Spleen (tissue), 11 donors: Measurements from ENCODE around the gene TOP3B. TPM values are rescaled to one million over a fixed set of nuclear protein-coding genes. Genes with fewer than 3 reads are reported as not detected.
A peak's percentile ranks its signal among the peaks of the same experiment; 100 is the strongest.

Source experiments
- DNase-seq: peaks from one replicate; pipeline ENCODE4 v3.0.0-alpha.2; 2020
- H3K27ac ChIP-seq, 8 donors: fragments of 200-600 bp; sonication (generic) in 7 of 8; 1 replicate in 4 of 8; 2 replicates in 4 of 8; pipeline versions ENCODE4 v1.5.0 to v1.8.0; 2016 to 2021; ENCODE audit warnings: inconsistent platforms in 4 of 8, mild to moderate bottlenecking in 4 of 8, moderate library complexity in 1 of 8
- H3K27me3 ChIP-seq, 7 donors: fragments of 200-600 bp; sonication (generic) in 6 of 7; replicated peaks in 1 of 7; 1 replicate in 4 of 7; 2 replicates in 3 of 7; pipeline versions ENCODE4 v1.5.0 to v1.8.0; 2016 to 2021; ENCODE audit warnings: inconsistent platforms in 3 of 7, mild to moderate bottlenecking in 1 of 7
- H3K36me3 ChIP-seq, 6 donors: fragments of 200-600 bp; sonication (generic) in 5 of 6; 1 replicate in 4 of 6; 2 replicates in 2 of 6; pipeline versions ENCODE4 v1.5.0 to v1.8.0; 2016 to 2021; ENCODE audit warnings: inconsistent platforms in 2 of 6
- H3K4me1 ChIP-seq, 6 donors: fragments of 200-600 bp; sonication (generic) in 5 of 6; 1 replicate in 3 of 6; 2 replicates in 3 of 6; pipeline versions ENCODE4 v1.5.0 to v1.8.0; 2016 to 2021; ENCODE audit warnings: inconsistent platforms in 3 of 6
- H3K4me3 ChIP-seq, 8 donors: fragments of 200-600 bp; sonication (generic) in 7 of 8; 1 replicate in 4 of 8; 2 replicates in 4 of 8; pipeline versions ENCODE4 v1.5.0 to v1.8.0; 2016 to 2021; ENCODE audit warnings: inconsistent platforms in 4 of 8, mild to moderate bottlenecking in 4 of 8, moderate library complexity in 2 of 8
- H3K9me3 ChIP-seq, 8 donors: fragments of 200-600 bp; sonication (generic) in 7 of 8; 1 replicate in 4 of 8; 2 replicates in 4 of 8; pipeline versions ENCODE4 v1.5.0 to v1.8.0; 2016 to 2021; ENCODE audit warnings: inconsistent platforms in 4 of 8
- CTCF ChIP-seq, 11 experiments: fragments of 200-600 bp in 7 of 11; fragments of 450-650 bp in 4 of 11; sonication (generic) in 4 of 11; IDR thresholded peaks in 8 of 11; conservative IDR thresholded peaks in 3 of 11; 1 replicate in 7 of 11; 2 replicates in 4 of 11; pipeline versions ENCODE4 v1.4.0 to v1.8.0; 2016 to 2021; ENCODE audit warnings: antibody characterized with exemption in 11 of 11, inconsistent platforms in 4 of 11, mild to moderate bottlenecking in 1 of 11
- POLR2A ChIP-seq, 3 donors: fragments of 450-650 bp; IDR thresholded peaks; one replicate each; pipeline ENCODE4 v1.5.1; 2017; ENCODE audit warnings: antibody characterized with exemption in 3 of 3, mild to moderate bottlenecking in 1 of 3
- POLR2AphosphoS5 ChIP-seq, 3 donors: sonication (generic); formaldehyde crosslinking; IDR thresholded peaks; one replicate each; pipeline ENCODE4 v1.5.1; 2017; ENCODE audit warnings: antibody characterized with exemption in 3 of 3
- WGBS, 5 donors: extraction: QIAGEN DNeasy Blood & Tissue Kit in 3 of 5; methylation state at CpG; one replicate each; pipeline versions ENCODE4 v1.1.5 to v1.1.7; 2013 to 2018; 5-methylcytosine and 5-hydroxymethylcytosine counted together
- intact Hi-C: fragments of 100-400 bp; cut with DNase I; formaldehyde crosslinking; loops from one replicate; pipeline ENCODE4 v1.15.0; 2023; ENCODE audit warnings: low total_unique reads
- polyA plus RNA-seq, 3 donors: library from polyadenylated mRNA; stranded (reverse); fragments of 200-250 nt; gene quantifications; one replicate each; pipeline ENCODE4 v1.2.1, GENCODE V29; 2013
- total RNA-seq, 7 donors: library from RNA; depleted of rRNA in 3 of 7; stranded (reverse); fragments of >200 nt in 3 of 7; fragmentation: NEBNext Ultra II Directional in 4 of 7; extraction: Animal tissue kit (Norgen Biotek cat#: 25700) in 4 of 7; gene quantifications; one replicate each; pipeline versions ENCODE4 v1.1.0 to v1.2.1, GENCODE V29; 2016 to 2021
- donor health status: healthy with polysubstance abuse.
- donor health status: DM: no; HTN: no; CAD: no; lungs with moderate emphysema.
- donor health status: DM: no; HTN: no; CAD: no.
- donor health status: Bipolar disorder and iron deficiency.
- donor health status: healthy.
- donor health status: DM: no; HTN: no; CAD: no.
- donor health status: DM: yes; HTN: yes; CAD: no.

TOP3B gene
- total and polyA plus RNA-seq, 10 donors: 12.6 to 66.4 (median 46.7) TPM

- H3K4me1 ChIP-seq: peaks cover 0 to 16% (median 8%) of the 10 kb centered on the region in 6 donors
- intact Hi-C loops: no loop called here
- DNase-seq: peak; percentile 67
- no peaks in the 10 kb centered on the region for H3K27me3 ChIP-seq
- peaks cover 0 to 100% (median 58%) of the 10 kb centered on the region in 6 donors for H3K36me3 ChIP-seq
- H3K9me3 ChIP-seq: no peaks in the 10 kb centered on the region
- WGBS, 5 donors: 89 to 100% (median 92%) methylated on average over 1 to 4 of the region's 4 CpGs
- no peak overlapping the region for H3K27ac ChIP-seq
- TF ChIP-seq CTCF (IDR thresholded peaks at IDR 0.05 in 8 of 11, conservative IDR thresholded peaks at IDR 0.05 in 3 of 11): no peak
- TF ChIP-seq POLR2AphosphoS5 (IDR thresholded peaks at IDR 0.05): no peak
- TF ChIP-seq POLR2A (IDR thresholded peaks at IDR 0.05): no peak
- no peak overlapping the region for H3K4me3 ChIP-seq
Observed at GRCh38 chr22:21926728-21927127, 55.9 kb downstream of the TOP3B start.

- DNase-seq: no peak
- H3K9me3 ChIP-seq: no peaks in the 10 kb centered on the region
- 85 to 95% (median 94%) methylated on average over 14 to 21 of the region's 21 CpGs for WGBS, 5 donors
- H3K27me3 ChIP-seq: no peaks in the 10 kb centered on the region
- H3K36me3 ChIP-seq: peaks cover 0 to 97% (median 40%) of the 10 kb centered on the region in 6 donors
- no peak overlapping the region for H3K4me3 ChIP-seq
- intact Hi-C loops: no loop called here
- TF ChIP-seq POLR2A (IDR thresholded peaks at IDR 0.05) (no peak), CTCF (IDR thresholded peaks at IDR 0.05 in 8 of 11, conservative IDR thresholded peaks at IDR 0.05 in 3 of 11) (no peak), POLR2AphosphoS5 (IDR thresholded peaks at IDR 0.05) (peak in 1 of 3 donors; percentile 14)
- H3K4me1 ChIP-seq: peaks cover 0 to 16% (median 8%) of the 10 kb centered on the region in 6 donors
- H3K27ac ChIP-seq: no peak overlapping the region
Observed at GRCh38 chr22:21923163-21923561, 59.4 kb downstream of the TOP3B start.

GRCh38 chr22:21922370-21923162, 60.0 kb downstream of the TOP3B start:
- Histone ChIP-seq H3K36me3 (peaks cover 0 to 91% (median 39%) of the 10 kb centered on the region in 6 donors), H3K4me3 (no peak overlapping the region), H3K4me1 (peaks cover 0 to 16% (median 8%) of the 10 kb centered on the region in 6 donors), H3K27ac (no peak overlapping the region), H3K9me3 (no peaks in the 10 kb centered on the region), H3K27me3 (no peaks in the 10 kb centered on the region)
- DNase-seq: no peak
- 91 to 94% (median 91%) methylated on average over 16 to 20 of the region's 20 CpGs for WGBS, 5 donors
- intact Hi-C loops: no loop called here
- TF ChIP-seq POLR2A (IDR thresholded peaks at IDR 0.05) (no peak), CTCF (IDR thresholded peaks at IDR 0.05 in 8 of 11, conservative IDR thresholded peaks at IDR 0.05 in 3 of 11) (no peak), POLR2AphosphoS5 (IDR thresholded peaks at IDR 0.05) (peak in 1 of 3 donors; percentile 8)

DNA sequence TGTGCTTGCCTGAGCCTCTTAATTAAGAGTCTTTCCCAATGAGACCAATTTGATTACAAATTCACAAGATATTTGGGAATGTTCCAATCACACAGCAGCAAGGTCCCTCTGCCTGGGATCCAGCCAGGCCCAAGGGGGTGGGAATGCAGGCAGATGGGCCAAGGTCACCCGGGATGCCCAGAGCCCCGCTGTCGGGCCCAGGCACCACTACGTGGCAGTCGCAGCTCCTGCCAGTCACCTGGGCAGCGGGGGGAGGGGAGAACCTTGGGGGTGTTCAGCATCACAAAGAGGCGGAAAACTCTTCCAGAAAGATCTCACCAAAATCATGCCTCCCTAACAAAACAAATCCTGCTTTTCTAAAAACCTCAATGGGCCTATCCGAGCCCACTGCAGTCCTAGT, 60.9 kb downstream of the TOP3B start:
- 80 to 91% (median 87%) methylated on average over 5 to 8 of the region's 8 CpGs for WGBS, 5 donors
- peak overlapping the region in 1 of 8 donors; percentile 30 for H3K27ac ChIP-seq

More for the DNA sequence above, 60.9 kb downstream of the TOP3B start:
- no peaks in the 10 kb centered on the region for H3K27me3 ChIP-seq
- H3K9me3 ChIP-seq: no peaks in the 10 kb centered on the region
- intact Hi-C loops: no loop called here
- peaks cover 0 to 83% (median 36%) of the 10 kb centered on the region in 6 donors for H3K36me3 ChIP-seq
- TF ChIP-seq POLR2A (IDR thresholded peaks at IDR 0.05): no peak
- no peak for DNase-seq
- H3K4me1 ChIP-seq: peaks cover 0 to 18% (median 5%) of the 10 kb centered on the region in 6 donors
- no peak overlapping the region for H3K4me3 ChIP-seq
